Activated CD4-positive, alpha-beta T cell treated with anti-CD3 and anti-CD28 coated beads for 1 hour (primary cell): ENCODE results near the gene AHCYL2.
"Not testable (repeated sequence)": the region's sequence is repeated elsewhere in the genome, so short reads cannot be mapped to it uniquely, and the experiment has no call there.

Experiments
- DNase-seq: peaks from one replicate; pipeline ENCODE4 v3.0.0-alpha.2; 2020

The AHCYL2 gene

GRCh38 chr7:129298268-129298893 is 73.6 kb downstream of the AHCYL2 start:
- peak; percentile 18 for DNase-seq

GRCh38 chr7:129299889-129300288 is 75.1 kb downstream of the AHCYL2 start:
- DNase-seq = no peak

DNA sequence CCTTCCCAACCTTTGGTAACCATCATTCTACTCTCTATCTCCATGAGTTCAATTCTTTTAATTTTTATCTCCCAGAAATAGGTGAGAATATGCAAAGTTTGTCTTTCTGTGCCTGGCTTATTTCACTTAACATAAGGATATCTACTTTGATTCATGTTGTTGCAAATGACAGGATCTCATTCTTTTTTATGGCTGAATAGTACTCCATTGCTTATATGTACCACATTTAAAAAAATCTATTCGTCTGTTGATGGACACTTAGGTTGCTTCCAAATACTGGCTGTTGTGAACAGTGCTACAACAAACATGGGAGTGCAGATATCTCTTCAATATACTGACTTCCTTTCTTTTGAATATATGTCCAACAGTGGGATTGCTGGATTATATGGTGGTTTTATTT is 75.5 kb downstream of the AHCYL2 start:
- not testable (repeated sequence) for DNase-seq

GRCh38 chr7:129307592-129307991 is 82.8 kb downstream of the AHCYL2 start:
- DNase-seq = no peak

GRCh38 chr7:129308047-129308446 is 83.2 kb downstream of the AHCYL2 start:
- DNase-seq = no peak

DNA sequence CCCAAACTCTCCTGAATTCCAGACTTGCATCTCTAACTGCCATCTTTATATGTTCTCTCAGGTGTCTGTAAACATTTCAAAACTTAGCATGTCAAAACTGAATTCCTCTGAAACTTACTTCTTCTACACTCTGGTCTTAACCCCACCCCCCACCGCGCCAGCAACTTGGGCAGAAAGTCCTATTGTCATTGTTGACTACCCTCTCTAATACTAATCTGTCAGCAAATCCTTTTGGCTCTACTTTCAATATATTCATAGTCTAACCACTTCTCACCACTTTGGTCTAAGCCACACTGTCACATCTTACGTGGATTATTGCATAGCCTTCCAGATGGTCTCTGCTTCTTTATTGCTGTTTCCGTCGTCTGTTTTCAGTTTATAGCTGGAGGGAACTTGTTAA is 86.6 kb downstream of the AHCYL2 start:
- DNase-seq = no peak

GRCh38 chr7:129313282-129313681 is 88.5 kb downstream of the AHCYL2 start:
- DNase-seq = no peak

GRCh38 chr7:129315960-129316359 is 91.1 kb downstream of the AHCYL2 start:
- no peak for DNase-seq

- DNase-seq = no peak
These were observed 92.6 kb downstream of the AHCYL2 start for GRCh38 chr7:129317450-129317849.

DNA sequence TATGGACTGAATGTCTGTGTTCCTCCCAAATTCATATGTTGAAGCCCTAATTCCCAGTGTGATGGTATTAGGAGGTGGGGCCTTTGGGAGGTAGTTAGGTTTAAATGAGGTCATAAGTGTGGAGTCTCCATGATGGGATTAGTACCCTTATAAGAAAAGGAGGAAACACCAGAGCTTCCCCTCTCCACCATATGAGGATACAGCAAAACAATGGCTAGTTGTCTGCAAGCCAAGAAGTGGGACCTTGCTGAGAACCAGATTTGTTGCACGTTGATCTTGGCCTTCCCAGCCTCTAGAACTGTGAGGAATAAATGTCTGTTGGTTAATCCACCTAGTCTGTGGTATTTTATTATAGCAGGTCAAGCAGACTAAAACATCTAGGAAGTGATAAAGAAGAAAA is 102.2 kb downstream of the AHCYL2 start:
- DNase-seq = no peak

- DNase-seq = no peak
These were observed 107.6 kb downstream of the AHCYL2 start for GRCh38 chr7:129332254-129333035.

GRCh38 chr7:129334473-129334872 is 109.6 kb downstream of the AHCYL2 start:
- DNase-seq = no peak

- no peak for DNase-seq
These were observed 113.6 kb downstream of the AHCYL2 start for GRCh38 chr7:129338450-129338849.

DNA sequence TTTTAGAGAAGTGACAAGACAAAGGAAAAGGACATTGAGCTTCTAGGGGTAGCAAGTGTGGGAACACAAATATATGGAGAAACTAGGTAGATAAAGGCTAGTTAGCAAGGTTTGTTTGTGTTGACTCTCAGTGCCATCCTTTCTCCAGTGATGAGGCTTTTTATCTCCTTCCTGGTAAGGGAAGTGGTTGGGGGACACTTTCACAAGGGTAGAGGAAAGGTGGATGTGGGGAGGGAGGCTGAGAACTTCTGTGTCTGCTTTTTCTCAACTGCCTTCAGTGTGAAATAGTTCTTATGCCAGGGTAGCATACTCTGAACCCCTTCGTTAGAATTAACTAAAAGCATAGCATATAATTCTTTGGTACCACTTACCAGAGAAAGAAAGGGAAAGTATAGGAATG is 116.4 kb downstream of the AHCYL2 start:
- DNase-seq = no peak

DNA sequence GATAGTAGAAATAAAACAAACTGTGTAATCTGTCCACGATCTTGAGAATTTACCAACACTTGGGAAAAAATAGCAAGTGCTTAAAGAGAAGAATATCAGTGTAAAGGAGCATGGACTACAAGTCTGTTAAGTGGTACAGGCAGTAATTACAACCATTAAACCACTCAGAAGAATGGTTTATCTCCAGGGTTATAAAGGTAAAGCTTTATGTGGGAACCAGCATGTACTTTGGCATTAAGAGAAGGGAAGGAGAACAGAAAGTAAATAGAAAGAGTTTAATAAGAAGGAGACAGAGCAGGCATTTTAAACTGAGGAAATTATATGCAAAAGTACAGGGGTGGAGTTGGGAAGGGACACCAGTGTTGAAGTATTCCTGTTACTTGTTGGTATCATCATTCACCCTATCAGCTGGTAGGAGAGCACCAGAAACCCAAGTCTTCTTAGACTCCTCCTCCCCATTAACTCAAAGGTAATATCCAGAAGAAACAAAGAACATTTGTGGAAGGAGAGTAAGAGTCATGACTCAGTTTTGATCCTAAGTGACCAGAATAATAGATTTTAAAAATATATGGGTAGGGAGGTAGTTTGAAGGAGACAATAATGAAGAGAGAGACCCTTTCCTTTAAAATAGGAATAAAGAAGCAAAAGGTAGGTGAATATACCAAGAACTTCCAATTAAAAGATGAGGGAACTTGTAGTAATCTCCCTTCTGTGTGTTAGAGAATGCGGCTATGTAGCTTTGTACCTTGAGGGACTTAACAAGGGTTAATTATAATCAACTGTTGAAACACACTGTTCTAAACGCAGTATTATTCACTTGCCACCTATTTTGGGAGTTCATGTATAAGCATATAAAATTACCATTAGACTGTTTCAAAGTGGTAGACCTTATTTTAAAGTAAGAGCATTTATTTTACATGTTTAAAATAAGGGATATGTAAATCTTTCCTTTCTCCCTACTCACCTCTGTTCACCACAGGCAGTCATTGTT is 117.3 kb downstream of the AHCYL2 start:
- no peak for DNase-seq

GRCh38 chr7:129343099-129343700 is 118.4 kb downstream of the AHCYL2 start:
- no peak for DNase-seq

DNA sequence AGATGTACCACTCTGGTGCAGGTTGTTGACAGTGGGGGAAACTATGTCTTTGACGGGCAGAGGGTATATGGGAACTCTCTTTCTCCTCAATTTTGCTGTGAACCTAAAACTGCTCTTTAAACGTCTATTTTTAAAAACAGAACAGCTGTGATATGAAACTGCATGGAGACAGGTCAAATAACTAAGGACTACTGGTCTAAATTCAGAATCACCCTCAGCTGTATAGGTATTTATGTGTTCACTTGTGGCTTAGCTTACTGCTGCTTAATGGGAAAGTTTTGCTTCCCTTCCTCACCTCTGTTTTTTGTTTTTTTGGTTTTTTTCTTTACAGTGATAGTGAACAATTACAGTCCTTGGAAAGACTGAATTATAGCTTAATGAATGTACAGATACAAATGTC is 122.5 kb downstream of the AHCYL2 start:
- DNase-seq = no peak

GRCh38 chr7:129348023-129348740 is 123.4 kb downstream of the AHCYL2 start:
- DNase-seq = no peak

GRCh38 chr7:129351320-129351719 is 126.5 kb downstream of the AHCYL2 start:
- no peak for DNase-seq

GRCh38 chr7:129353104-129353503 is 128.3 kb downstream of the AHCYL2 start:
- DNase-seq = not testable (repeated sequence)

DNA sequence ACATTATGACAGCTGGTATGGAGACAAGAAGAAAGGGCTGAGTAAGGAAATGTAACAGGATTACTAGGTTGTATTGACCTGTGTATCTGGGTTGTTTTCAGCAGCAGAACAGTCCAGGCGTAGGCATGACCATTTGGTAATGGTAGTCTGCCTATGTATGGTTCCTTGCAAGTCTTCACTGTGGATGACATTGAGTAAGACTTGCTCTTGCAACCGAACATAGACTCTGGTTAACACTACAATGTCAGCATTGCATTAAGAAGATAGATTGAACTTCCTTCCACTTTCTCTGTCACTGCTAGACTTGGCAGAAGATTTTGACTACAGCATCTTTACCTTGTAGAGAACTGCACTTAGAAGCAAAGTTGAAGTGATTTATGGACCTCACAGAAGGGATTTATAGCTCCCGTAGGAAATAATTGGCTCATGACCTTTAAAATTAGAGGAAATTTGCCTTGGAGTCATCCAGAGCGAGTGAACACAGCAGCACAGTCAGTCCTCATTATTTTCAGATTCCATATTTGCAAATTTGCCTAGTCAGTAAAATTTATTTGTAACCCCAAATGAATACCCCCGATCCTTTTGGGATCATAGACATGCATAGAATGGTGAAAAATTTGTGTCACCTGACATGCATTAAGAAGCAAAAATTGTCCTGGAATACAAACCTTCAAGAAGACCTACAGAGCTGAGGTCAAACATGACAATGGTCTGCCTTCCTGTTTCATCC is 129.8 kb downstream of the AHCYL2 start:
- no peak for DNase-seq

GRCh38 chr7:129356176-129356575 is 131.3 kb downstream of the AHCYL2 start:
- DNase-seq = no peak
